Activated gamma-delta T cell (primary cell): ENCODE data around the gene LRPPRC.

Experiments
- DNase-seq: peaks from one replicate; lab custom pipeline; 2025; lab: John Stamatoyannopoulos, UW

Gene LRPPRC

DNA sequence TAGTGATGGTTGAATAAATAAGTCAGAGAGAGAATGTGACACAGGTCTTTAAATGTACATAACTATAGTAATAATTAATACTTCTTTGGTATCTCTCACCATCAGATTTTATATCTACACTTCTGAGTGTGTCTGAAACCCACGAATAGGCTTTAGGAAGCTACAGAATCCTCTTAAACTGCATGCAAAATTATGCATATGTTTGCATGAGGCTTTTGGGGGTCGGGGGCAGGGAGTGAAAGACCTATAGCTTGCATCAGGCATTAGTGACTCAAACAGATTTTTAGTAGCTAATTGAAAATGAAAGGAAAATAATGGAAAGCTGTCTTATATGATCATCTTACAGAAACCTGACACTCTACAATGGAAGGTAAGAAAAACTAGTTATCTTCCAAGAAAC is 14.9 kb downstream of the LRPPRC start:
- no peak for DNase-seq

- DNase-seq: no peak
Measured at GRCh38 chr2:43977677-43978375, 18.0 kb downstream of the LRPPRC start.

GRCh38 chr2:43960921-43961320 is 34.9 kb downstream of the LRPPRC start:
- no peak for DNase-seq

GRCh38 chr2:43958397-43959275 is 37.2 kb downstream of the LRPPRC start:
- DNase-seq: no peak

DNA sequence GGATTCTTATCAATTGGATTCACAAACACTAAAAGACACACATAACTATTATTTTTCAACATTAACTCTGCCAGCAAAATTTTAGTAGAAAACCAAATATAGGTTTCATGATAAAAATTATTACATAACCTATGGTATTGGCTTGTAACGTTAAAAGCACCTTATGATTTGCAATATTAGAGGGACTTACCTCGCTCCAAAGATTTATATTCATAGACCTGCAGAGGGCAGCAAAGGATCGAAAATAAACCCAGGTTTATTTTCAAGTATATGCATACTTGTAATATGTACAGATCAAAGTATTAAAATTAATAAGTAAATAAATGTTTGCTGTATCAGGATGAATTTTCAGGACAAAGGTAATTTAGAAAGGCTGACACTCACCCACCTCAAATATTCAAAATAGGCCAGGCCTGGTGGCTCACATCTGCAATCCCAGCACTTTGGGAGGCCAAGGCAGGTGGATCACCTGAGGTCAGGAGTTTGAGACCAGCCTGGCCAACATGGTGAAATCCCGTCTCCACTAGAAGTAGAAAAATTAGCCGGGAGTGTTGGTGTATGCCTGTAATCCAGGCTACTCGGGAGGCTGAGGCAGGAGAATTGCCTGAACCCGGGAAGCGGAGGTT is 45.3 kb downstream of the LRPPRC start:
- no peak for DNase-seq

DNA sequence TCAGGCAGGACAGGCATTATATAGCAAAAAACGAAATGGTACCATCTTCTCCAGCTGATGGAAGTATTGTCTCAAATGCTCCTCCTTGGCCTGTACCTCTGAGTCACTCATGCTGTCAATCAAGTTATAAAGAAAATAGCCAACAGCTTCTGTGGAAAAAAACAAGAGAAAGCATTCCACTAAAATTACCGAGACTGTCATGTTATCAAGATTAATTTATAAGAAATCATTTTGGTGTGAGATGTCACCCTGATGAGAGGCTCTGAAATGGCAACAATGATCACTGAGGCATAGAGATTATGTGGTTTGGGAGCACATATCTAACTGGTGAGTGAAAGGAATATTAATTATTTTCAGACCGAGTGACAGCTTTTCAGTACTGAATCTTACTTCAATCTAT is 47.4 kb downstream of the LRPPRC start:
- no peak for DNase-seq

DNA sequence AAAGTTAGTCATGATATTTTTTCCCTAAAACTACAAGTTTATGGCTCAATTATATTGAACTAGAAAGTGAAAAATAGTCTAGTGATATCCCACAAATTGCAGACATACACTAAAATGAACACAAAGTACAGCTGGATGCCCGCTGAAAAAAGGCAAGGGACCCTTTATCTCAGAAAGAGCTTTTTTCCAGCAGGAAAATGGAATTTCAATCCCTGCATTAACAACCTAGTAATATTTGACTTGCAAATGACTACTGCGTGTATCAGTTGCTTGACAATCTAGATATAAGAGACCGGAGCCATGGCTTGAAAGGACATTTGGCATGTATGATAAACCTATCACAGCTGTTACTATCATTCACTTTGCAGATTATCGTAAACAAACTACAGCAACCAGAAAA is 49.1 kb downstream of the LRPPRC start:
- no peak for DNase-seq

DNA sequence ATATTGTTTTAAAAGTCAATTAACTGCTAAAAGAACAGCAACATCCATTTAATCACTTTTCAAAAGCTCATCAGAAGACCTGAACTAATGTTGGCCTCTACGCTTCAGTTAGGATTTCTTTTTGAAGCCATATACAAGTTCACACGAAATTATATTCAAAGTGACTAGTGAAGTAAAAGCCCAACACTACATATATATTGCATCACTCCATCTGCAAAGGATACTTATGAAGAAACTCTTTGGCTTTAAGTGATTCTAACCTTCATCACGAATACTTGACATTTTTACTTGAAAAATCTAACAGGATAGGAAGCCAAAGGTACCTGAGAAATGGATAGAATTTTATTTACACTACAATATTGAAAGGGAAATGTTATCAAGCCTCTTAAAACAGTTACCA is 50.4 kb downstream of the LRPPRC start:
- no peak for DNase-seq

GRCh38 chr2:43944915-43945314 is 50.9 kb downstream of the LRPPRC start:
- no peak for DNase-seq

GRCh38 chr2:43943809-43944452 is 51.9 kb downstream of the LRPPRC start:
- DNase-seq: no peak

- no peak for DNase-seq
Measured at GRCh38 chr2:43943323-43943722, 52.5 kb downstream of the LRPPRC start.

DNA sequence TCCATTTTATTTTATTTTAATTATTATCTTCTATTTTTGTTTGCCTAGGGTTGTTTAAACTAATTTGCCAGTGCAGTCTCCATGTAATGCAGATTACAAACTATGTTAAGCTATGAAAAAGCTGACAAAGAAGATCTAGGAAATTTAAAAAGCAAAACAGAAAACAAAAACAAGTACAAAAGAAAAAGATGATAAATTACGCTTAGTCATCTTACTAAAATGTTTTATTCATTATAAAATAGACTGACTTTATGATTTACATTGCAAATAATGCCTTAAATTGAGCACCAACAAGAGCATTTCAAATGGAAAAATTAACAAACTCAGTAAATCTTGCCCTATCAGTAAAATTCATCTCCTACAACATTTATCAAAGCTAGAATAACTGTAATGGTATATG is 52.9 kb downstream of the LRPPRC start:
- no peak for DNase-seq

- DNase-seq: no peak
Measured at GRCh38 chr2:43941966-43942365, 53.8 kb downstream of the LRPPRC start.

DNA sequence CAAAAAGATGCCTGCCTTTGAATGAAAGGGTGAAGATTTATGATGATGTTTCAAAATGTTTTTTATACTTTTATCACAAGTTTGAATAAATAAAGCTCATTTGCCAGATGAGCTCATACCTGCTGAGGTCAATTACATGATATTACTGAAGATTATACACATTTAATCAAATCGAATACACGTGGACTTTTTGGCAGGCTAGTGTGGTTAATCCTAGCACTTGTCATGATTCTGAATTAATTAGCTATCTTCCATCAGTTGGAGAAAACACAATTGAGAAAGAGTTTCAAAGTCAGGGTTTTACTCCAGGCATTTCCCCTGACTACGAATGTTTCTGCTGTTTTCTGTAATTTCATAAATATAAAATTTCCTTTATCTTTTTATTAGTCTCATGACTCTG is 54.4 kb downstream of the LRPPRC start:
- no peak for DNase-seq

- DNase-seq: no peak
Measured at GRCh38 chr2:43939695-43940256, 56.0 kb downstream of the LRPPRC start.

DNA sequence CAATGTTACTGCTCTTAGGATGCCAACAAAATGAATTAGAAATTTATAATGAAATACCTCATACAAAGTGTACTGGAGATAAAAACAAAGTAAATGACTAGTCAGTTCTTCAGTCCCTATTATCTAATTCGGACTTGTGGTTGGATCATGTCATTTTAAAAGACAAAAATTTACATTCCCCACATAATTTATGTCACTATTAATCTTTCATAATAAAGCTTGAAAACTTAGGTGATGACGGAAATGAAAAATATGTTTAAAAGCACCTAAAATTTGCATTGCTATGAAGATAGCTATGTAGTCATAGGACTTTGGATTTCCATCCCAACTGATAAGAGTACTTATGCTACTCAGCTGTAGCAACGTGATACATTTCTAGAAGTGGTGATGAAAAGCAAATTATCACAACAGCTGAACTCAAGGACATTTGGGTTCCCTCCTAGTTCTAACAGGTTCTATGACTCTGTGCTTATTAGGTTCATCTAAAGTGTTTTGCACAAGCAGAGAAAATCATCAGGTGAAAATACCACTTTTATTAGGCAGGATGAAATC is 58.4 kb downstream of the LRPPRC start:
- DNase-seq: no peak

DNA sequence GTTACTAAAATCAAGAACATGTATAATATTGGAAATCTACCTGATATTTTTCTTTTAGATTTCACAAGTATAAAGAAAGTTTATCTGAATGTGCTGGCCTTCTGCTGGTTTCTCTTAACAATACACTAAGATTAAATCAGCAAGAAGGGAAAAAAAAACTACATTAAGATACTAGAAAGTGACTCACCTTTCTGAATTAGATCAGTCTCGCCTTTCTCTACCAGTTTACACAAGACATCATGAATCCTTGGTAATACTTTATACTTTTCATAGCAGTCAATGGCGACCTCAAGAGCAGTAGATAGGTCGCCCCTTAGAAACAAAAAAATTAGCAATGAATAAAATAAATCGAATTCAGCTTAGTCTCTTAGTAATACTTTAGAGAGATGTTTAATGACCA is 61.2 kb downstream of the LRPPRC start:
- DNase-seq: no peak

DNA sequence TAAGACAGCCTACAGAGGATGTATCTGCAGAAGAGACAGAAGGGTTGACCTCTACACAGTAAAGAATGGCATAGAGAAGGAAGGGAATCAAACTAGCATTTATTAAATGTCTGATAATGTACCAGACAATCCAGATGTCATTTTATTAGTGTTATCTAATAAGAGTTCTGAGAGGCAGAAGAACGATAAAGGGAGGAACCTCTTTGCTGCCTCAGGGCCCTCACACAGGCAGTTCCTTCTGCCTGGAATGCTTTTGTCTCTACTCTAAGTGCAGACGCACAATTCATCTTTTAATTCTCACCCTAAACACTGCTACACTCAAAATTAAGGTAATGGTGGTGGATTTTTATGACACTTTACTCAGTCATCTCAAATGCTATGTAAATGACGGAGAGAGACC is 64.5 kb downstream of the LRPPRC start:
- DNase-seq: no peak

GRCh38 chr2:43927442-43927841 is 68.3 kb downstream of the LRPPRC start:
- no peak for DNase-seq

DNA sequence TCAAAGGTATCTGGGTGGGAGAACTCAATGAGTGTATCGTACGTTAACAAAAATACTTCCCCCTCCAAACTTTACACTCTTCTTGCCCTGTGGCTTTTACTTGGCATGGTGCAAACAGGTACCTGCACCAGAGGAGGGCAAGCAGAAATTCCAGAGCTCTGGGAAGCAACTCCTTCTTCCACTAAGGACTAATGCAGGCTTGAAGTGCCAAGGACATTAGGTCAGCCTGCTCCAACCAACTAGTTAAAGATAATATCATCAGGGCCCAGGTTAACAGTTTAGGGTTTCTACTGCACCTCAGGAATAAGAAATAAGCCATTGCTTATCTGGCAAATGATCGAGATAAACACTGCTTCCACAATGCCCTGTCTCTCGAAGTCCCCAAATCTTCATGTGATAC is 70.4 kb downstream of the LRPPRC start:
- no peak for DNase-seq

- no peak for DNase-seq
Measured at GRCh38 chr2:43924463-43924862, 71.3 kb downstream of the LRPPRC start.
